Duodenal mucosa (tissue), 2 donors: ENCODE measurements around the gene RNF113B.

ENCODE experiments used
- H3K27ac ChIP-seq: one replicate; pipeline ENCODE4 v1.7.0; 2013; ENCODE audit warnings: low read depth, low read length
- H3K27me3 ChIP-seq, 2 donors: one replicate each; pipeline ENCODE4 v1.7.0; 2013; ENCODE audit warnings: low read length in 2 of 2, control low read depth in 1 of 2; ENCODE audit not compliant: insufficient read depth in 2 of 2, control insufficient read depth in 1 of 2
- H3K36me3 ChIP-seq, 2 donors: one replicate each; pipeline ENCODE4 v1.7.0; 2013; ENCODE audit warnings: low read length in 2 of 2, control low read depth in 1 of 2; ENCODE audit not compliant: insufficient read depth in 2 of 2, control insufficient read depth in 1 of 2
- H3K4me1 ChIP-seq, 2 donors: one replicate each; pipeline ENCODE4 v1.7.0; 2013; ENCODE audit warnings: low read length in 2 of 2, control low read depth in 1 of 2; ENCODE audit not compliant: insufficient read depth in 2 of 2, control insufficient read depth in 1 of 2
- H3K4me3 ChIP-seq, 2 donors: one replicate each; pipeline ENCODE4 v1.7.0; 2013; ENCODE audit warnings: low read length in 2 of 2, low read depth in 1 of 2
- H3K9ac ChIP-seq, 2 donors: one replicate each; pipeline ENCODE4 v1.7.0; 2013; ENCODE audit warnings: low read length in 2 of 2, low read depth in 1 of 2
- H3K9me3 ChIP-seq, 2 donors: one replicate each; pipeline ENCODE4 v1.7.0; 2013; ENCODE audit warnings: low read length in 2 of 2, control low read depth in 1 of 2; ENCODE audit not compliant: control insufficient read depth in 1 of 2

The RNF113B gene

GRCh38 chr13:98142380-98143156, 34.5 kb downstream of the RNF113B start, which contains the start of gene FARP1:
Gene FARP1 (plus strand): TSS chr13:98143094. CDS start chr13:98213243, 70,149 bp downstream.
- Histone ChIP-seq H3K27me3 (peaks cover 13 to 15% of the 10 kb centered on the region in 2 donors), H3K27ac (peak within 1 kb of the TSS; percentile 36), H3K9me3 (no peaks in the 10 kb centered on the region), H3K4me1 (peaks cover 9 to 11% of the 10 kb centered on the region in 2 donors), H3K36me3 (no peaks in the 10 kb centered on the region), H3K4me3 (peak within 1 kb of the TSS; percentile 62 to 65), H3K9ac (peak within 1 kb of the TSS; percentile 39 to 47)

- Histone ChIP-seq H3K36me3 (no peaks in the 10 kb centered on the region), H3K9me3 (no peaks in the 10 kb centered on the region), H3K4me3 (peak overlapping the region; percentile 62 to 65), H3K27me3 (peaks cover 13 to 15% of the 10 kb centered on the region in 2 donors), H3K9ac (peak overlapping the region in 1 of 2 donors; percentile 47), H3K27ac (no peak overlapping the region), H3K4me1 (peaks cover 9 to 11% of the 10 kb centered on the region in 2 donors)
These were observed 35.3 kb downstream of the RNF113B start for GRCh38 chr13:98141509-98142379.

GRCh38 chr13:98141091-98141490, 36.0 kb downstream of the RNF113B start:
- Histone ChIP-seq H3K4me1 (peaks cover 7 to 9% of the 10 kb centered on the region in 2 donors), H3K9me3 (no peaks in the 10 kb centered on the region), H3K27me3 (peaks cover 13 to 15% of the 10 kb centered on the region in 2 donors), H3K27ac (no peak overlapping the region), H3K4me3 (no peak overlapping the region), H3K36me3 (no peaks in the 10 kb centered on the region), H3K9ac (no peak overlapping the region)

DNA sequence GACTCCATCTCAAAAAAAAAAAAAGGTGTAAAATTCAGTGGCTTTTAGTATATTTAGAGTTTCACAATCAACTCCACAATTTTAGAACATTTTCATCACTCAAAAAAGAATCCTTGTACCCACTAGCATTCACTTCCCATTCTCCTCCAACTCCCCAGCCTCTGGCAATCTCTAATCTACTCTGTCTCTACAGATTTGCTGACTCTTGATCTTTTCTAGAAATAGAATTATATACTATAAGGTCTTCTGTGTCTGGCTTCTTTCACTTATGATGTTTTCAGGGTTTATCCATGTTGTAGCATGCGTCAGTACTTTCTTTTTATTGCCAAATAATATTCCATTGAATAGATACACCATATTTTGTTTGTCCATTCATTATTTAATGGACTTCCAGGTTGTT, 42.2 kb downstream of the RNF113B start:
- Histone ChIP-seq H3K36me3 (no peaks in the 10 kb centered on the region), H3K27me3 (peaks cover 0 to 2% of the 10 kb centered on the region in 2 donors), H3K4me1 (no peaks in the 10 kb centered on the region), H3K4me3 (no peak overlapping the region), H3K9ac (no peak overlapping the region), H3K27ac (no peak overlapping the region), H3K9me3 (no peaks in the 10 kb centered on the region)

DNA sequence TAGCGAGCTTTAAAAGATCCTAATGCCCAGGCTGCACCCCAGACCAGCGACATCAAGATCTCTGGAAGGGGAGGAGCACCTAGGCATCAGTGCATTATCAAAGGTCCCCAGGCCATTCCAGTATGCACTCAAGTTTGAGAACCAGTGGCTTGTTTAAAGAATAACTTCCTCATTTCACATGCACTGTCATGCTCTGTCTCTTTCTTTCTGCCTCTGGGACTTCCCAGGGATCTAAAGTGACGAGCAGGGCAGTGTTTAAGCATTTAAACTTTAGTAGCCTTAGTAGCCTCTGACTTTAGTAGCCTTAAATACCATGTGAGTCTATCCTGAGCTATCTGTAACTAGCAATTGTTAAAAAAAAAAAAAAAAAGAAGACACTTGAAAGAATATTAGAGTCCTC, 43.1 kb downstream of the RNF113B start:
- no peaks in the 10 kb centered on the region for H3K4me1 ChIP-seq
- H3K4me3 ChIP-seq, result no peak overlapping the region
- H3K9me3 ChIP-seq, result no peaks in the 10 kb centered on the region
- H3K27ac ChIP-seq, result no peak overlapping the region
- peaks cover 0 to 2% of the 10 kb centered on the region in 2 donors for H3K27me3 ChIP-seq
- no peaks in the 10 kb centered on the region for H3K36me3 ChIP-seq
- no peak overlapping the region for H3K9ac ChIP-seq

DNA sequence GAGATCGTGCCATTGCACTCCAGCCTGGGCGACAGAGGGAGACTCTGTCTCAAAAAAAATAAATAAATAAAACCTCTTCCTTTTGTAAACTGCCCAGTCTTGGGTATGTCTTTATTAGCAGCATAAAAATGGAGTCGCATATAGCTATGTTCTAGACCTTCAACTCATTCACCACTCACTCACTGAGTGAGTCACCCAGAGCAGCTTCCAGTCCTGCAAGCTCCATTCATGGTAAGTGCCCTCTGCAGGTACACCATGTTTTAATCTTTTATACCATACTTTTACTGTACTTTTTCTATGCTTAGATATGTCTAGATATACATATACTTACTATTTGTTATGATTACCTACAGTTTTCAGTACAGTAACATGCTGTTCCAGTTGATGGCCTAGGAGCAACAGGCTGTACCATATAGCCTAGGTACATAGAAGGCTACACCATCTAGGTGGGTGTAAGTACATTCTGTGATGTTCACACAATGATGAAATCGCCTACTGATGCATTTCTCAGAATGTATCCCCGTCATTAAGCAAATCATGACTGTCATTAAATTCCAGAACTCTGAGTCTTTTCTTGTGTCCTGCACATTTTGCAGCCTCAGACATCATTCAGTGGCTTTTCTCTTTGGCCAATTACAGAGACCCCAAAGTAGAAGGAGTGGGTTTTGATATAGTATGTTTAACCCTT, 47.9 kb downstream of the RNF113B start:
- peaks cover 0 to 2% of the 10 kb centered on the region in 2 donors for H3K27me3 ChIP-seq
- H3K4me1 ChIP-seq, result no peaks in the 10 kb centered on the region
- H3K4me3 ChIP-seq, result no peak overlapping the region
- H3K9me3 ChIP-seq, result no peaks in the 10 kb centered on the region
- H3K36me3 ChIP-seq, result no peaks in the 10 kb centered on the region
- H3K27ac ChIP-seq, result no peak overlapping the region
- no peak overlapping the region for H3K9ac ChIP-seq
